Chondrocyte (in vitro differentiated cells): ENCODE data around the gene COL6A1. TPM values are rescaled to one million over a fixed set of nuclear protein-coding genes. Genes with fewer than 3 reads are reported as not detected.

Experiments used
- DNase-seq: peaks from one replicate; pipeline ENCODE4 v3.0.0; 2021; ENCODE audit warnings: mixed read lengths, low spot score
- H3K27ac Mint-ChIP-seq: one replicate; pipeline ENCODE4 v1.8.0; 2021; ENCODE audit warnings: mild to moderate bottlenecking, moderate library complexity, mixed read lengths; ENCODE audit not compliant: unreplicated experiment
- H3K27me3 Mint-ChIP-seq: 2 replicates; pipeline ENCODE4 v1.8.0; 2021; ENCODE audit warnings: low read depth, mixed read lengths
- H3K36me3 Mint-ChIP-seq: 2 replicates; pipeline ENCODE4 v1.8.0; 2021; ENCODE audit warnings: low read depth, mixed read lengths
- H3K4me1 Mint-ChIP-seq: 2 replicates; pipeline ENCODE4 v1.8.0; 2021; ENCODE audit warnings: low read depth, mild to moderate bottlenecking, mixed read lengths
- H3K4me3 Mint-ChIP-seq: one replicate; pipeline ENCODE4 v1.8.0; 2021; ENCODE audit warnings: mild to moderate bottlenecking, moderate library complexity, mixed read lengths; ENCODE audit not compliant: unreplicated experiment
- H3K9me3 Mint-ChIP-seq: 2 replicates; pipeline ENCODE4 v1.8.0; 2021; ENCODE audit warnings: low read depth, mixed read lengths
- total RNA-seq: library from RNA; stranded (reverse); gene quantifications from 3 replicates; pipeline ENCODE4 v1.2.1, GENCODE V29; 2021
- TF ChIP-seq, protein P1 (sequence below): fragments of 200-600 bp; sonication (generic); IDR thresholded peaks from 2 replicates; pipeline ENCODE4 v1.5.0; 2021; ENCODE audit warnings: antibody characterized with exemption, mild to moderate bottlenecking, moderate library complexity

Gene COL6A1
- total RNA-seq, 1 donor from 2014 or later, result 1,052 TPM

- peaks cover 3% of the 10 kb centered on the region for H3K9me3 Mint-ChIP-seq
- H3K4me1 Mint-ChIP-seq, result no peaks in the 10 kb centered on the region
- TF ChIP-seq, protein P1, sequence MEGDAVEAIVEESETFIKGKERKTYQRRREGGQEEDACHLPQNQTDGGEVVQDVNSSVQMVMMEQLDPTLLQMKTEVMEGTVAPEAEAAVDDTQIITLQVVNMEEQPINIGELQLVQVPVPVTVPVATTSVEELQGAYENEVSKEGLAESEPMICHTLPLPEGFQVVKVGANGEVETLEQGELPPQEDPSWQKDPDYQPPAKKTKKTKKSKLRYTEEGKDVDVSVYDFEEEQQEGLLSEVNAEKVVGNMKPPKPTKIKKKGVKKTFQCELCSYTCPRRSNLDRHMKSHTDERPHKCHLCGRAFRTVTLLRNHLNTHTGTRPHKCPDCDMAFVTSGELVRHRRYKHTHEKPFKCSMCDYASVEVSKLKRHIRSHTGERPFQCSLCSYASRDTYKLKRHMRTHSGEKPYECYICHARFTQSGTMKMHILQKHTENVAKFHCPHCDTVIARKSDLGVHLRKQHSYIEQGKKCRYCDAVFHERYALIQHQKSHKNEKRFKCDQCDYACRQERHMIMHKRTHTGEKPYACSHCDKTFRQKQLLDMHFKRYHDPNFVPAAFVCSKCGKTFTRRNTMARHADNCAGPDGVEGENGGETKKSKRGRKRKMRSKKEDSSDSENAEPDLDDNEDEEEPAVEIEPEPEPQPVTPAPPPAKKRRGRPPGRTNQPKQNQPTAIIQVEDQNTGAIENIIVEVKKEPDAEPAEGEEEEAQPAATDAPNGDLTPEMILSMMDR, result no peak
- peak; percentile 64 for DNase-seq
- H3K27me3 Mint-ChIP-seq, result no peaks in the 10 kb centered on the region
- no peak overlapping the region for H3K4me3 Mint-ChIP-seq
- H3K36me3 Mint-ChIP-seq, result peaks cover 12% of the 10 kb centered on the region
- H3K27ac Mint-ChIP-seq, result no peak overlapping the region
These were observed 25.9 kb downstream of the COL6A1 start for GRCh38 chr21:46007492-46007868.

- Mint-ChIP-seq H3K9me3 (peaks cover 3% of the 10 kb centered on the region), H3K4me1 (no peaks in the 10 kb centered on the region), H3K36me3 (peaks cover 11% of the 10 kb centered on the region), H3K4me3 (no peak overlapping the region), H3K27me3 (no peaks in the 10 kb centered on the region), H3K27ac (no peak overlapping the region)
- TF ChIP-seq, protein P1, result no peak
- DNase-seq, result no peak
These were observed 27.5 kb downstream of the COL6A1 start for GRCh38 chr21:46008893-46009621.

- H3K4me3 Mint-ChIP-seq, result no peak overlapping the region
- H3K36me3 Mint-ChIP-seq, result peaks cover 2% of the 10 kb centered on the region
- peaks cover 3% of the 10 kb centered on the region for H3K9me3 Mint-ChIP-seq
- no peaks in the 10 kb centered on the region for H3K27me3 Mint-ChIP-seq
- H3K4me1 Mint-ChIP-seq, result no peaks in the 10 kb centered on the region
- no peak overlapping the region for H3K27ac Mint-ChIP-seq
- TF ChIP-seq, protein P1, result no peak
- peak; percentile 85 for DNase-seq
These were observed 28.6 kb downstream of the COL6A1 start for GRCh38 chr21:46009951-46010705.

GRCh38 chr21:46011267-46011967 lies 29.8 kb downstream of the COL6A1 start:
- no peaks in the 10 kb centered on the region for H3K4me1 Mint-ChIP-seq
- no peaks in the 10 kb centered on the region for H3K36me3 Mint-ChIP-seq
- peaks cover 3% of the 10 kb centered on the region for H3K9me3 Mint-ChIP-seq
- H3K27me3 Mint-ChIP-seq, result no peaks in the 10 kb centered on the region
- TF ChIP-seq, protein P1, result no peak
- no peak for DNase-seq
- no peak overlapping the region for H3K4me3 Mint-ChIP-seq
- H3K27ac Mint-ChIP-seq, result no peak overlapping the region

DNA sequence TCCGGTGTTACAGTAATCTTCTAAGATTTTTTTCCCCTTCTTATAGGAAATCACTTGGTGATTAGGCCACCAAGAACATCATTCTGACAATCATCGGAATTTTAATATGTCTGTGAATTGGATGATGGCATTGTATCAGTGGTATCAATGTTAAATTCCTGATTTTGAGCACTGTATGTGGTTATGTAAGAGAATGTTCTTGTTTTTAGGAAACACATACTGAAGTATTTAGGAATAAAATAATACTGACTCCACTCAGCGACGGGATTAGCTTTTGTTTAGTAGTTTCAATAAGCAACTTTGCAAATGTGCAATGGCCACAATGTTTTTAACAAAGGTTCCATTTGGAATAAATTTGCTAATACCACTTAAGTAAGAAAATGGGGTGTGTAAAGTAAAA lies 30.6 kb downstream of the COL6A1 start:
- H3K36me3 Mint-ChIP-seq, result no peaks in the 10 kb centered on the region

More for the DNA sequence above, 30.6 kb downstream of the COL6A1 start:
- TF ChIP-seq, protein P1, result no peak
- no peak overlapping the region for H3K27ac Mint-ChIP-seq
- H3K27me3 Mint-ChIP-seq, result no peaks in the 10 kb centered on the region
- H3K4me1 Mint-ChIP-seq, result no peaks in the 10 kb centered on the region
- no peak overlapping the region for H3K4me3 Mint-ChIP-seq
- no peak for DNase-seq
- H3K9me3 Mint-ChIP-seq, result peaks cover 3% of the 10 kb centered on the region
